ENCODE measurements around the gene RGMB. TPM values are rescaled to one million over a fixed set of nuclear protein-coding genes. Genes with fewer than 3 reads are reported as not detected.

Gene RGMB
- polyA plus RNA-seq, 1 of the 3 experiments (the other 2 are of a cell fraction) = 86.7 TPM

DNA sequence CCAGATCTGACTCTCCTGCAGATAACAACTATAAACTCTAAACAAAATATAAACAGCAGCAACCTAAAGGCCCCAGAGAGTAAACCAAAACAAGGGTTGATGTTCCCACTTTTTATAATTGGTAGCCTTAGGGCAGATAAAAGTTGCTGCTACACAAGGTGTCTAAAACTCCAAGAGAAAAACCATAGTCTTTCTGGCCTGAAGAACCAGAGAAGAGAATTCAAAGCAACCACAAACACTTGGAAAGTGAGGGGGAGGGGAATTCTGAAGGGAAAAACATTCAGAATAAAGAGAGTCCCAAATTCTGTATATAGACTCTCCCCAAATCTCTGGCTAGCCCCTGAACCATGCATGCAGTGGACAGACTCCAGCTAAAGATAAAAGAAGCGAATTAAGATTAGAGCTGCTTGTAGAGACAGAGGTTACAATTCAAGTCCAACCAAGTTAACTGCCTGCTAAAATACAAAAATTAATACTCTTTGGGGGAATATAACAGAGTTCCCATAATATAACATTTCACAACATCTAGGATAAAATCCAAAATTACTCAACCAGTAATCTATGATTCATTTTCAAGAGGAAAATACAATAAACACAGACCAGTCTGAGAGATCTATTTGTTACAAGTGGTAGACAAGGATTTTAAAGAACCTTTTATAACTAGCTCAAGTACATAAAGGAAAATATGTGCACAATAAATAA, 37.5 kb upstream of the RGMB start:
- no peak overlapping the region for H3K27ac ChIP-seq (ENCODE audit: low read depth in 2 of 2, low read length in 1 of 2)

GRCh38 chr5:98736753-98737152, 36.7 kb upstream of the RGMB start:
- no peak overlapping the region for H3K27ac ChIP-seq (ENCODE audit: low read depth in 2 of 2, low read length in 1 of 2)
- no peak for DNase-seq
- H3K9me2 ChIP-seq = no peaks in the 10 kb centered on the region
- H3K9me3 ChIP-seq = peaks cover 3% of the 10 kb centered on the region; the same call in 1 of the 2 replicates
- H3K9ac ChIP-seq = no peak overlapping the region
- TF ChIP-seq, protein P1, sequence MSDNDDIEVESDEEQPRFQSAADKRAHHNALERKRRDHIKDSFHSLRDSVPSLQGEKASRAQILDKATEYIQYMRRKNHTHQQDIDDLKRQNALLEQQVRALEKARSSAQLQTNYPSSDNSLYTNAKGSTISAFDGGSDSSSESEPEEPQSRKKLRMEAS (IDR thresholded peaks at IDR 0.05; ENCODE audit: low read depth) = no peak
- no peak for TF ChIP-seq REST (IDR thresholded peaks at IDR 0.05; ENCODE audit: low read depth, low read length)
- TF ChIP-seq NRF1 (IDR thresholded peaks at IDR 0.05; ENCODE audit: low read depth, low read length) = no peak
- TF ChIP-seq CTCF (IDR thresholded peaks at IDR 0.05) = no peak
- no peak for TF ChIP-seq RAD21 (IDR thresholded peaks at IDR 0.05; ENCODE audit: low read length)
- no peak for TF ChIP-seq SMC3 (IDR thresholded peaks at IDR 0.05; ENCODE audit: low read depth, low read length)
- no peak for TF ChIP-seq ZBTB33 (IDR thresholded peaks at IDR 0.05; ENCODE audit: borderline replicate concordance, low read depth)
- no peak for TF ChIP-seq FOXJ3 (CRISPR knock-in tag; IDR thresholded peaks at IDR 0.05)
- no peak for TF ChIP-seq TCF12 (IDR thresholded peaks at IDR 0.05)
- no peak for TF ChIP-seq EZH2phosphoT487 (IDR thresholded peaks at IDR 0.05; ENCODE audit: borderline replicate concordance, low read depth)
- TF ChIP-seq, protein P2, sequence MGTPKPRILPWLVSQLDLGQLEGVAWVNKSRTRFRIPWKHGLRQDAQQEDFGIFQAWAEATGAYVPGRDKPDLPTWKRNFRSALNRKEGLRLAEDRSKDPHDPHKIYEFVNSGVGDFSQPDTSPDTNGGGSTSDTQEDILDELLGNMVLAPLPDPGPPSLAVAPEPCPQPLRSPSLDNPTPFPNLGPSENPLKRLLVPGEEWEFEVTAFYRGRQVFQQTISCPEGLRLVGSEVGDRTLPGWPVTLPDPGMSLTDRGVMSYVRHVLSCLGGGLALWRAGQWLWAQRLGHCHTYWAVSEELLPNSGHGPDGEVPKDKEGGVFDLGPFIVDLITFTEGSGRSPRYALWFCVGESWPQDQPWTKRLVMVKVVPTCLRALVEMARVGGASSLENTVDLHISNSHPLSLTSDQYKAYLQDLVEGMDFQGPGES (IDR thresholded peaks at IDR 0.05; ENCODE audit: low read depth, low read length) = no peak
- TF ChIP-seq SIN3A (IDR thresholded peaks at IDR 0.05; ENCODE audit: borderline replicate concordance, low read depth, low read length) = no peak
- no peak for TF ChIP-seq POLR2AphosphoS5 (IDR thresholded peaks at IDR 0.05; ENCODE audit: low read depth, low read length)
- H3K4me3 ChIP-seq (ENCODE audit: low read depth in 2 of 2, low read length in 1 of 2) = no peak overlapping the region
- H4K20me1 ChIP-seq (ENCODE audit: insufficient read depth) = no peaks in the 10 kb centered on the region
- H3F3A ChIP-seq (replicated peaks; ENCODE audit: insufficient read depth) = no peaks in the 10 kb centered on the region
- H2AFZ ChIP-seq (ENCODE audit: low read depth) = no peak overlapping the region
- ChIA-PET CTCF (no interaction called here), POLR2A (no interaction called here)
- no peak overlapping the region for H3K4me2 ChIP-seq
- H3K4me1 ChIP-seq (ENCODE audit: control insufficient read depth in 1 of 2, insufficient read depth in 2 of 2, low read depth in 1 of 2, low read length in 1 of 2) = no peaks in the 10 kb centered on the region
- H3K79me2 ChIP-seq (ENCODE audit: insufficient read depth) = no peaks in the 10 kb centered on the region
- H3K36me3 ChIP-seq (replicated peaks in 1 of 2; ENCODE audit: control insufficient read depth in 1 of 2, insufficient read depth in 2 of 2, low read length in 1 of 2) = no peaks in the 10 kb centered on the region
- no peaks in the 10 kb centered on the region for H3K27me3 ChIP-seq (ENCODE audit: insufficient read depth)

More for the DNA sequence above, 37.5 kb upstream of the RGMB start:
- Histone ChIP-seq H3K9me3 (peaks cover 3% of the 10 kb centered on the region; the same call in 1 of the 2 replicates), H3K27me3 (ENCODE audit: insufficient read depth) (no peaks in the 10 kb centered on the region), H2AFZ (ENCODE audit: low read depth) (no peak overlapping the region), H3K4me3 (ENCODE audit: low read depth in 2 of 2, low read length in 1 of 2) (no peak overlapping the region), H3K9me2 (no peaks in the 10 kb centered on the region), H4K20me1 (ENCODE audit: insufficient read depth) (no peaks in the 10 kb centered on the region), H3K4me1 (ENCODE audit: control insufficient read depth in 1 of 2, insufficient read depth in 2 of 2, low read depth in 1 of 2, low read length in 1 of 2) (no peaks in the 10 kb centered on the region), H3K4me2 (no peak overlapping the region), H3F3A (replicated peaks; ENCODE audit: insufficient read depth) (no peaks in the 10 kb centered on the region), H3K36me3 (replicated peaks in 1 of 2; ENCODE audit: control insufficient read depth in 1 of 2, insufficient read depth in 2 of 2, low read length in 1 of 2) (no peaks in the 10 kb centered on the region), H3K9ac (no peak overlapping the region), H3K79me2 (ENCODE audit: insufficient read depth) (no peaks in the 10 kb centered on the region)
- DNase-seq = no peak
- ChIA-PET POLR2A (no interaction called here), CTCF (no interaction called here)
- TF ChIP-seq GABPA (IDR thresholded peaks at IDR 0.05; ENCODE audit: low read depth) = no peak
- 58% methylated on average over 1 of the region's 1 CpG for WGBS (ENCODE audit: low lambda C conversion rate)
